Ishikawa (cell line): ENCODE results near the gene NOTCH2.
A peak's percentile ranks its signal among the peaks of the same experiment; 100 is the strongest.

Experiments used
- CEBPB ChIP-seq: IDR thresholded peaks from 2 replicates; pipeline ENCODE4 v1.6.1; 2012
- CREB1 ChIP-seq: IDR thresholded peaks from 2 replicates; pipeline ENCODE4 v1.6.1; 2012; ENCODE audit warnings: low read depth
- EGR1 ChIP-seq: IDR thresholded peaks from 2 replicates; pipeline ENCODE4 v1.6.1; 2012
- EP300 ChIP-seq: IDR thresholded peaks from 2 replicates; pipeline ENCODE4 v1.6.1; 2012; ENCODE audit warnings: borderline replicate concordance
- FOXM1 ChIP-seq: IDR thresholded peaks from 2 replicates; pipeline ENCODE4 v1.6.1; 2012; ENCODE audit warnings: low read depth, borderline replicate concordance
- MAX ChIP-seq: IDR thresholded peaks from 2 replicates; pipeline ENCODE4 v1.6.1; 2012
- NFIC ChIP-seq: IDR thresholded peaks from 2 replicates; pipeline ENCODE4 v1.6.1; 2012
- RAD21 ChIP-seq: IDR thresholded peaks from 2 replicates; pipeline ENCODE4 v1.6.1; 2012; ENCODE audit warnings: low read depth
- REST ChIP-seq: IDR thresholded peaks from 2 replicates; pipeline ENCODE4 v1.6.1; 2012; ENCODE audit warnings: low read depth, mild to moderate bottlenecking
- TAF1 ChIP-seq: IDR thresholded peaks from 2 replicates; pipeline ENCODE4 v1.6.1; 2012; ENCODE audit warnings: low read depth, mild to moderate bottlenecking
- TCF12 ChIP-seq: IDR thresholded peaks from 2 replicates; pipeline ENCODE4 v1.6.1; 2012; ENCODE audit warnings: low read depth
- TEAD4 ChIP-seq: IDR thresholded peaks from 2 replicates; pipeline ENCODE4 v1.6.1; 2012
- USF1 ChIP-seq: IDR thresholded peaks from 2 replicates; pipeline ENCODE4 v1.6.1; 2012
- YY1 ChIP-seq: IDR thresholded peaks from 2 replicates; pipeline ENCODE4 v1.6.1; 2012; ENCODE audit warnings: low read depth
- ZBTB7A ChIP-seq: IDR thresholded peaks from 2 replicates; pipeline ENCODE4 v1.6.1; 2012; ENCODE audit warnings: low read depth

The NOTCH2 gene

DNA sequence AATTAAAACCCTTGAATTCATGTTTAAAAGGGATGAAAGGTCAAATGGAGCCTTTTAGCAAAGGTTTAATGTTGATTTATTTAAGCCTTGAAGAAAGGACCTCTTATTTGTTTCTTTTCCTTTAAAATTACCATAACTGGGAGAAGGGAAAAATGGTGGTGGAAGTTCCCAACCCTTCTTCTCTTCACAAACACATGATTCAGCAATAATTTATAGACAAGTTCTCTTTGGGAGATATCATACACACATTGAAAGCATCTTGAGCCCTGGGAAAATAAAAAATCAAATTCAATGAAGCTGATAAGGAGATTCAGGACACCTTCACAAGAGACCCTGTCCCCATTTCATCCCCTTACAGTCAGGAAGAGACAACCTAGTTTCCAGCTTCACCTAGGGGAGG, 182.0 kb downstream of the NOTCH2 start:
- TF ChIP-seq TCF12 (no peak), EP300 (no peak), EGR1 (no peak), REST (no peak), USF1 (no peak), NFIC (no peak), FOXM1 (no peak), TAF1 (no peak), CREB1 (no peak), CEBPB (no peak), ZBTB7A (no peak), RAD21 (no peak), TEAD4 (no peak), YY1 (no peak), MAX (no peak)

DNA sequence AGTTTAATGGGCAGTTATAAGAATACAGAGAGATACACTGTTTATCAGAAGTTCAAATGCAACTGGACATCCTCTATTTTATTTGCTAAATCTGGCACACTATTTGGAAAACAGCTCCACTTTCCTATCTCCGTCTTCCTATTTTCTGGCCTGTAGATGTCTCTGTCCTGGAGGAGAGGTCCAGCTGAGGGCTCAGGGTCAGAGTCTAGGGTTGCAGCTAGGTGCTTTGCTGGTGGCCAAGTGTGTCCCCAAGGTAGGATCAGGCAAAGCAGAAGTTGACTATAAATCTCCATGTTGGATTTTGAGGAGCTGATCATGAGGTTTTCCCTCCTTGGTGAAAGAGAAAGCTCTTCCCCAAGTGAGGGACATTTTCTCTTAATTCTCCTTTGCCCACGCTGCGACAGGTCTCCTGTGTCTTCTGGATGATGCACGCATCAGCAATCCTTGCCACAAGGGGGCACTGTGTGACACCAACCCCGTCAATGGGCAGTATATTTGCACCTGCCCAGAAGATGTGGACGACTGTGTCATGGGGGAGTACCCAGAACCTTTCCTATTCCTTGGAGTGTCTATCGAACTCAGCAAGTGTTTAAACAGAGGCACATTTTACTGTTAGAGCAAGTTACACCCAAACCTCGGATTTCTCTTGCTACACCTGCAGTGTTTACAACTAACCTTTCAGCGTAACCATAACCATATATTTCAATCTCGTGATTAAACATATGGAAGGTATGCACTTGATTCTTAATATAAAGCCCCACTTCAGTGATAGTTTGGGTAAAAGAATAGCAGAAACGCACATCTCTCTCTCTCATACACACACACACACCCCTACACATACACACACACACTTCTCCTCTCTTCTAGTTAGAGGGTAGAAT, 183.3 kb downstream of the NOTCH2 start:
- peak; percentile 83 for TF ChIP-seq RAD21
- TF ChIP-seq NFIC: no peak
- no peak for TF ChIP-seq ZBTB7A

GRCh38 chr1:119884711-119885110, 184.8 kb downstream of the NOTCH2 start:
- TF ChIP-seq TAF1 (no peak), NFIC (no peak), ZBTB7A (no peak), USF1 (no peak), TCF12 (no peak), MAX (no peak), CREB1 (no peak), REST (no peak), EP300 (no peak), FOXM1 (no peak), TEAD4 (no peak), YY1 (no peak)

DNA sequence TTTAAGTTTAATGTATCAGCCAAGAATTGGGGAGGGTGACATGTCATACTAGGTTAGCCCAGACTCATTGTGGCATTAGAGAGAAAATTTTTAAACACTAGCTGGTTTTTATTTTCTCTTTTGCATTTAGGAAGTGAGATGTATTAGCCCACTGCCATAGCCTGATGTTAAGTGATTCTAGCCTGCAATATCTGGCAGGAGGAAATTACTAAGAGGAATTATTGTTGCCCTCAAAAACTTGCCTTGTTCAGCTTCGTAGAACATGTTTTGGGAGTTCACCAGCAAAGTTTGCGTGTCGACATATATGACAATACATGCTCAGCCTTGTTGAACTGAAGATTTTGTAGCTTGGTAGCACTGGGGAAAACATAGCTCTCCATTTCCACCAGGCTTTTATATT, 185.6 kb downstream of the NOTCH2 start:
- no peak for TF ChIP-seq NFIC
- no peak for TF ChIP-seq EP300
- TF ChIP-seq TAF1: no peak

DNA sequence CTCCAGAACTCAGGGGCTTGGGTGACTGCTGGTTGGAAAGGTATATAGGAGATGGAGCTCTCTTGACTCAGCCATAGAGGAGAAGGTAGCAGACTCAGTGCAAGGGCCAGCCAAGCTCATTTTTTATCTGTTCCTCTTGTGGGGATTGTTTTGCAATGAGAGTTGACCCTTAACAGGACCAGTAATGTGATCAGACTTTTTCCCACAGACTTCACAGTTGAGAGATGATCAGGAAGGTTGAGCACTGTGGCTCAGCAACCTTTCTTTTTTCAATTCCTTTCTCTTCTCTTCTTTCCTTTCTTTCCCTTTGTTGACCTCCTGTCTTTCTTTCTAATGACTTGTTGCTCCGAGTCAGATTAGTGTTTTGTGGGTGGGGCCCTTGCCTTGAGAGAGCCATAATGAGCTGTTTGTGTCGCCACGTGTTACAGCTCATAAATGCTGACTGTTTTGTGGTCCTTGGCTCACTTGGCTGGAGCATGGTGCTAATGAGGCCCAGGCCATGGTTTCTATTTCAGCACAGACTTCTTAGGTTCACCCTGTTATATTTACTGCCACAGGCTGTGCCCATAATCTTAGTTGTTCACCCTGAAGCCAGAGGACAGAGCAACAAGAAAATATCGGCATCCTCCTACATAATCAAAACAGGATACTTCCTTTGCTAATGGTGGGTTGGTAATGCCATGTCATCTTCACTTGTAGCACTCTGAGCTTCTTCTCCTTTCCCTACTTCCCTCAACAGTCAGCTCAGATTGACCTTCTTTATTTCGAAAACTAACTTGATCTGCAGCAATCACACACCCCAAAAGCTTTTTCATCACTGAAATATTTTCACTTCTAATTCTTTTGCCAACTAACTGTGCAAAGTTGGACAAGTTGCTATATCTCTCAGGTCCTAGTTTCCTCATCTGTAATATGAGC, 187.1 kb downstream of the NOTCH2 start:
- no peak for TF ChIP-seq CREB1
- no peak for TF ChIP-seq TAF1
- TF ChIP-seq FOXM1: no peak
- no peak for TF ChIP-seq TEAD4
- TF ChIP-seq RAD21: no peak
- no peak for TF ChIP-seq NFIC
- no peak for TF ChIP-seq YY1
- no peak for TF ChIP-seq EP300
